Skin epidermis (tissue), 12 donors: Measurements from ENCODE around the gene MBD3.

ENCODE experiments used
- H3K27ac ChIP-seq, 21 experiments: fragments of 200-600 bp; sonication (generic) in 11 of 21; one replicate each; pipeline ENCODE4 v1.5.0; 2020; ENCODE audit warnings: mild to moderate bottlenecking in 3 of 21, inconsistent platforms in 2 of 21, moderate library complexity in 2 of 21
- H3K4me3 ChIP-seq, 7 experiments: fragments of 200-600 bp; sonication (generic) in 2 of 7; one replicate each; pipeline ENCODE4 v1.5.0; 2020; ENCODE audit warnings: inconsistent platforms in 2 of 7, mild to moderate bottlenecking in 2 of 7, moderate library complexity in 1 of 7

MBD3 gene

DNA sequence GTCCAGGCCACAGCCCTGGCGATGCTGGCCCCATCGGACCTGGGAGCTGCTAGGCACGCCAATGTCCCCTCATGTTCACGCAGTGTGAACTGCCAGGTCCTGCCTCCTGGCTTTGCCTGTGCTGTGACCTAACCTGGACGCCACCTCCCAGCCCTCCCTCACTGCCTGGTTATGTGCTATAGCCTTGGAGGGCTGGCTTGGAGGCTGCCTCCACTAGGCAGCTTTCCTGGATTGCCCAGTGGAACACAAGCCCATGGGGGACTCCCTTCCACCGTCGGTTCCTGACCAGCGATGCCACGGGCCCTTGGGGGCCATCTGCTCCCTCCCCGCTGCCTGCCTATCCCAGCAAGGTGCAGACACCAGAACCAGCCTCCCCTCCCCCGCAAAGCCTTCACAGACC lies 27.8 kb upstream of the MBD3 start:
- Histone ChIP-seq H3K4me3 (no peak overlapping the region), H3K27ac (no peak overlapping the region)

DNA sequence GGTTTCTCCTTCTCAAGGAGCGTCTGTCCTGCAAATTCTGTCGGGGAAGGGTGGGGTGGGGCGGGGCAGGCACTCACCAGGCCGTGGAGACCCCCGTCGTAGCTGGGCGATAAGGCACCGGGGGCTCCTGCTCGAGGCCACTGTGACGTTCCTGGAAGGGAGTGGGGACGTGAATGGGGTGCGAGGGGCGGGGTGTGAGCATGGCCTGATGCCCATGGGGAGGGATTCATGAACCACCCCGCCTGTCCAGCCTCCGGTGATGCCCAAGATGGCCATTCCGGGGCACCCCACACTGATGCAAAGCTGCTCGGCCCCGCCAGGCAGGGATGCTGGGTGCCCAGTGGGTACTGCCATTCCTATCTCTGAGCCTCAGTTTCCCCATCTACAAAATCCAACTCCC lies 27.0 kb upstream of the MBD3 start:
- no peak overlapping the region for H3K4me3 ChIP-seq
- no peak overlapping the region for H3K27ac ChIP-seq

DNA sequence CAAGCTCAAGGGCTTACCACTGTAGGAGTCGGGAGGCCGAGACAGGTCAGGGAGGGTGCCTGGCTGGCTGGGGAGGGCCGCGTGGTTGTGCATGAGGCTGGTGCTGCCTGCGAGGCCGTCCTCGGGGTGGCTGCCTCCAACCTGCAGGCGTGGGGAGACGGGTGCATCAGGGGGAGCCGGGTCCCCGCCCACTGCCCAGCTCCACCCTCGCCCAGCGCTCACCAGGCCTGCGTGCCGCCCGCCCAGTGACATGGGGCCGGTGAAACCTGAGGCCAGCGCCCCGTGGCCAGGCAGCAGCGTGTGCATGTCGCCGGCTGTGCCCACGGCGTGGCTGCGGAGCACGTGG lies 26.4 kb upstream of the MBD3 start:
- Histone ChIP-seq H3K27ac (no peak overlapping the region), H3K4me3 (no peak overlapping the region)

DNA sequence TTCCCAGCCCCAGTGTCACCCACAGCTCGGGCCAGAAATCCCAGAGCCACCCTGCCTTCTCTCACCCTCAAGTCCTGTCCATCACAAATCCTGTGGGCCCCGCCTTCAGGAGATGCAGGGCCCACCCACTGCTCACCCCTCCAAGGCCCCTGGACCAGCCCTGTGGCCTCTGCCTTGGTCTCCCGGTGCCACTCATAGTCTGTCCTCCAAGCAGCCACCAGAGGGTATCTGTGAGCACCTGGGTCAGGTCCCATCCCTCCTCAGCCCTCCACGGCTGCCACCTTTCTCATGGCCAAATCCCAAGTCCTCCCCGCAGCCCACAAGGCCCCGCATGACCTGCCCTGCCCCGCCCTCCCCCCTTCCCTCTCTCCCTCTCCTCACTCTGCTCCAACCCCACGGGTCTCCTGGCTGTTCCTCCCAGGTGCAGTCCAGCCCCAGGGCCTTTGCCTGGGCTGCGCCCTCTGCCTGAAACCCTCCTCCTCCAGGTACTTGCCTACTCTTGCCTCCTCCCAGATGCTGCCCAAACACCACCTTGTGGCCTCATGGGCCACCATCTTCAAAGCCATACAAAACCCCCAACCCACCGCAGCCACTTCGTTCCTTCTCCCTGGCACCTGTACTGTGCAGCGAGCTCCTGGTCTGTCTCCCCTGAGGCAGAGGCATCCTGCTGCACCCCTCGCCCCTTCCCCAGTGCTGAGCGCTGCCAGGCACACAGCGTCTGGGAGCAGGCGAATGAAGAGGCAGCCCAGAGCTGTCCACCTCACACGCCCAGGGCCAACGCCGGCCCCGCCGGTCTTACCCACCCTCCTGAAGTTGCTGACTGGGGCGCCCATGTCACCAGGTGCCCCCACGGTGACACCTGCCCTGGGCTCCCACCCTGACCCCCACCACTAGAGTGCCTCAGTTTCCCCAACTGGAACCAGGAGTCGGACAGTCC lies 25.8 kb upstream of the MBD3 start:
- no peak overlapping the region for H3K4me3 ChIP-seq

DNA sequence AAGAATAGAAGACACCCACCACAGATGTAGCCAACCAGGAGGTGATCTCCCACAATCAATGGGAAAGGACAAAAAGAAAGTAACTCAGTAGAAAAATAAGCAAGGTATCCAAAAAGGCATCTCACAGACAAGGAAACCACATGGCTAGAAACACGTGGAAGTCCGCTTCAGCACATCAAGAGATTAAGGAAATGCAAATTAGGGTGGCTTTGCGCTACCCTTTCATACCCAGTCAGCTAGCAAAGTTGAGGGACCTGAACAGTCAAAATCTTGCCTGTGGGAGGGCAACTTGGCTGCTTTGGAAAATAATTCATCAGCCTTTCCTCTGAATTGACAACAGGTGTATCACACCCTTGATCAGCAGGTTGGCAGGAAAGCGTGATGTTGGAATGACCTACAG lies 24.2 kb upstream of the MBD3 start:
- Histone ChIP-seq H3K4me3 (no peak overlapping the region), H3K27ac (no peak overlapping the region)

More for the DNA sequence above, 25.8 kb upstream of the MBD3 start:
- no peak overlapping the region for H3K27ac ChIP-seq

DNA sequence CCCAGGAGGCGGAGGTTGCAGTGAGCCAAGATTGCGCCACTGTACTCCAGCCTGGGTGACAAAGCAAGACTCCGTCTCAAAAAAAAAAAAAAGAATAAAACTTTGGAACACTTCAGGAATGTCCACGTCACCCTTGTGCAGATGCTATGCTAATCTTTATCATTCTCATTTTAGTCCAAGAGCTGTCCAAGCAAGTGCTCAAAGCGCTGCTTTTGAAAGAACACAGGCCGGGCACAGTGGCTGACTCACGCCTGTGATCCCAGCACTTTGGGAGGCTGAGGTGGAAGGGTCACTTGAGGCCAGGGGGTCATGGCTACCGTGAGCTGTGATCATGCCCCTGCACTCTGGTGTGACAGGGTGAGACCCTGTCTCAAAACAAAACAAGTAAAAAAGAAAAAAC lies 23.7 kb upstream of the MBD3 start:
- H3K27ac ChIP-seq: no peak overlapping the region
- no peak overlapping the region for H3K4me3 ChIP-seq

DNA sequence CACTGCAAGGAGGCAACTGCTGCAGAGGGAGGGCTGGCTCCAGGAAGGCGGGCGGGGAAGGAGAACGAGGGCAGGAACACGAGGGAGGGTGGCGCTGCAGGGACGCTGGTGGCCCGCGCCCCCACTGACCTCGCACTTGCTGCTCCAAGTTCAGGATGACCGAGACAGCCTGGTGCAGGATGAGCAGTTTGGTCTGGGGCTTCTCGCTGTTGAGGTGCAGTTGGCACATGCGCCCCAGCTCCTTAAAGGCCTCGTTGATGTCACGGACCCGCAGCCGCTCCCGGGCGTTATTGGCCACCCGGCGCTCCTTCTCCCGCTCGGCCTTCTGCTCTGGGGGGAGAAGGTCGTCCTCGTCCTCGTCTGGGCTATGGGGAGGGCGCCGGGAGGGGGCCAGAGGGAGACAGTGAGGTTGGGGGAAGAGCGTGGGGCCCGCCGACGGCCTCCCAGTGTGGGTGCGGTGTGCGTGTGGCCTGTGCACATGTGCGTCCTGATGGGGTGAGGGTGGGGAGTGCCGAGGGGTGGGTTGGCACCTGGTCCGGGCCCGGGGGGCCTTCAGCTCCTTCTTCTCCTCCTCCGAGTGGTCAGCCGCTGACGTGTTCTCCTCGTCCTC lies 22.6 kb upstream of the MBD3 start:
- H3K4me3 ChIP-seq: no peak overlapping the region
- H3K27ac ChIP-seq: no peak overlapping the region

DNA sequence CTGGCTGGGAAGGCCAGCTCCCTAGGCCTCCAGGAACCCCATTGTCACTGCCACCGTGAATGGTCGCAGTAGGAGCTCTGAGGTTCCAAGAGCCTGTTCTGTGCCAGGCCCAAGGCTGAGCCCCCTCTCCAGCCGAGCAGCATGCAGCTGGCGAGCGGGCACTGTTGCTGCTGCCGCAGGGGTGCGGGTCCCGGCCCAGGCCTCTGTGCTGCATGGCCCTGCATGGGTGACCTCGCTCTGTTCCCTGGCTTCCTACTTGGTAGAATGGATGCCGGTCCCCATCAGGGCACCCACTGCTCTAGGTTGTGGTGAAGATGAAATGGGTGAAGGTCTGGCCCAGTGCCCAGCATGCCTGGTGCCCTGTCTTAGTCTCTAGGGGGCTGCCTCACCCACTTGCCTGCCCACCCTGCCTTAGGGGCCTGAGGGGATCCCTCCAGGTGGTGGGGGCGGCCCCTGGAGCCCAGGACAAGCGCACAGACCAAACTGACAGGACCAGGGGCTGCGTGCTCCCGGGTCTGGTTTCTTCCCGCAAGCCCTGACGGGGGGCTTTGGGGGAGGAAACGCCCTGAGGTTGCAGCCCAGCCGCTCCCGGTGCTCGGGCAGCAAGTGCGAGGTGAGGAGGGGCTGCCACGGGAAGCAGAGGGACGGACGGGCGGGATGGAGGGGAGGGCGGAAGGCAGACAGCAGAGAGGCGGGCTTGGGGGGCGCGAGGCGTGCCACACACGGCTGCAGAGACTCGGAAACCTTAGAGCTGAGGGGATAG lies 21.3 kb upstream of the MBD3 start:
- no peak overlapping the region for H3K27ac ChIP-seq
- no peak overlapping the region for H3K4me3 ChIP-seq

DNA sequence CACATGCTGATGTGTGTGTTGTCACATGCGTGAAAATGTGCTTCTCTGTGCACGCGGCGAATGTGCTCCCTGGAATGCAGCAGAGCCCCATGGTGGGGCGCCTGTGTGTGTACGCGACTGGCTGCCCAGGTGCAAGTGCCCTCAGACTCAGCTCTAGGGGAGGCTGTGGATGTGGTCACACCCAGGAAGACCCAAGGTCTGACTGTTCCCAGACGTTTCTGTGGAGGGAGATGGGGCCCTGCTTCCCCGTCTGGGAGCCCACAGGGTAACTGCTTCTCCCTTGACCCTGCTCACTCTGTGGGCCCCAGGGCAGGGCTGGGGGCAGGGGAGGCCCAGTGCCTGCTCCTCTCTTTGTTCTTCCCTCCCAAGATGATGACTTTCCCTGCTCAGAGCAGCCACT lies 20.5 kb upstream of the MBD3 start:
- Histone ChIP-seq H3K27ac (no peak overlapping the region), H3K4me3 (no peak overlapping the region)

DNA sequence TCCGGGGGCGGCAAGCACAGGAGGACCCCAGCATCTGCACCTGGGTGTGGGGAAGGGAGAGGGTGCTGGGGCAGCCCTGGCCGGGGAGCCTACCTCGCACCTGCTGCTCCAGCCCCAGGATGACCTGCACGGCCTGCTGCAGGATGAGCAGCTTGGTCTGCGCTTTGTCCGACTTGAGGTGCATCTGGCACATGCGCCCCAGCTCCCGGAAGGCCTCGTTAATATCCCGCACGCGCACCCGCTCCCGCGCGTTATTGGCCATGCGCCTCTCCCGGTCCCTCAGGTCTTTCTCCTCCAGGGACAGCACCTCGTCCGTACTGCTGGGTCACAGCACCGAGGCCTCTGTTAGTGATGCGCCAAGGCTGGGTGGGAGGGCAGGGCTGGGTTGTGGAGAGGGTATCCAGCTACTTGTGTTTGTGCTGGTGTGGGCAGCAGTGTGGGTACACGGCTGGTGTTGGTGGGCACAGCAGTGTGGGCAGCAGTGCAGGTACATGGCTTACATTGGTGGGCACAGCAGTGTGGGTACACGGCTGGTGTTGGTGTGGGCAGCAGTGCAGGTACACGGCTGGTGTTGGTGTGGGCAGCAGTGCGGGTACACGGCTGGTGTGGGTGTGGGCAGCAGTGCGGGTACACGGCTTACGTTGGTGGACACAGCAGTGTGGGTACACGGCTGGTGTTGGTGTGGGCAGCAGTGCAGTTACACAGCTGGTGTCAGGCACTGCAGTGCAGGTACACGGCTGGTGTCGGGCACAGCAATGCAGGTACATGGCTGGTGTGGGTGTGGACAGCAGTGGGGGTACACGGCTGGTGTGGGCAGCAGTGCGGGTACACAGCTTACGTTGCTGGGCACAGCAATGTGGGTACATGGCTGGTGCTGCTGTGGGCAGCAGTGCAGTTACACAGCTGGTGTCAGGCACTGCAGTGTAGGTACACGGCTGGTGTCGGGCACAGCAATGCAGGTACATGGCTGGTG lies 19.7 kb upstream of the MBD3 start:
- H3K27ac ChIP-seq: no peak overlapping the region
- H3K4me3 ChIP-seq: no peak overlapping the region

DNA sequence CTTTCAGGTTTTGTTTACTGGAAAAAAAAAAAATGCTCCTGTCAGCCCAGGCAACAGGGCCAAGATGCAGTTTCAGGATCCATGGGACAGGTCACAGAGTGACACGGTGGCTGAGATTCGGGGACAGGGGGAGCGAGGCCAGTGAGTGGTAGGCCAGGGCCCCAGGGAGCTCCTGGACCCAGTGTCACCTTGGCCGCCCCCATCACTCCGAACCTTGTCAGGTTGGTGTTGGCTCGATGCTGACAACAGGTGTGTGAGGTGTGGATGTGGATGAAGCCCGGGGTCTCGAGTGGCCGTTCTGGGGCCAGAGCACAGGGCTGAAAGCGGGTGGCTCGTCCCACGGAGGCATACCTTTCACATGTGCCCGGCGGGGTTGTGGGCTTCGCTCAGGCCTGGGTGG lies 18.7 kb upstream of the MBD3 start:
- H3K4me3 ChIP-seq: no peak overlapping the region

DNA sequence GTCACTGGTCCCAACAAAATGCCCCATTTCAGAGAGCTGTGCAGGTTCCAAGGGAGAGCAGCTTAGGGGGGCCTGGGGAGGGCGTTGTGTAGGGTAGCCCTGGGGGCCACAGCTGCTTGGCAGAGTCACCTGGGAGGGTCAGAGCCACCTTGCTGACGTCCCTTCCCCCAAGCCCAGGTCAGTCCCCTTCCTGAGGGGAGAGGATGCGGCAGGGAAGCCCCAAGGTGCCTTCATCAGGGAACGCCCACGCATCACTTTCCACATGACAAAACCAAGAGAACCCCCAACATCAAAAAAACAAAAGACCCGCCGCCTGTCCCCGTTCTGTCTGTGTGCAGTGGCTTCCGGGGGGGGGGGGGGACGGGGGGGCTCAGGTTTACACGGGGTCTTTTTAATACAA lies 17.9 kb upstream of the MBD3 start:
- no peak overlapping the region for H3K4me3 ChIP-seq

More for the DNA sequence above, 18.7 kb upstream of the MBD3 start:
- H3K27ac ChIP-seq: no peak overlapping the region

DNA sequence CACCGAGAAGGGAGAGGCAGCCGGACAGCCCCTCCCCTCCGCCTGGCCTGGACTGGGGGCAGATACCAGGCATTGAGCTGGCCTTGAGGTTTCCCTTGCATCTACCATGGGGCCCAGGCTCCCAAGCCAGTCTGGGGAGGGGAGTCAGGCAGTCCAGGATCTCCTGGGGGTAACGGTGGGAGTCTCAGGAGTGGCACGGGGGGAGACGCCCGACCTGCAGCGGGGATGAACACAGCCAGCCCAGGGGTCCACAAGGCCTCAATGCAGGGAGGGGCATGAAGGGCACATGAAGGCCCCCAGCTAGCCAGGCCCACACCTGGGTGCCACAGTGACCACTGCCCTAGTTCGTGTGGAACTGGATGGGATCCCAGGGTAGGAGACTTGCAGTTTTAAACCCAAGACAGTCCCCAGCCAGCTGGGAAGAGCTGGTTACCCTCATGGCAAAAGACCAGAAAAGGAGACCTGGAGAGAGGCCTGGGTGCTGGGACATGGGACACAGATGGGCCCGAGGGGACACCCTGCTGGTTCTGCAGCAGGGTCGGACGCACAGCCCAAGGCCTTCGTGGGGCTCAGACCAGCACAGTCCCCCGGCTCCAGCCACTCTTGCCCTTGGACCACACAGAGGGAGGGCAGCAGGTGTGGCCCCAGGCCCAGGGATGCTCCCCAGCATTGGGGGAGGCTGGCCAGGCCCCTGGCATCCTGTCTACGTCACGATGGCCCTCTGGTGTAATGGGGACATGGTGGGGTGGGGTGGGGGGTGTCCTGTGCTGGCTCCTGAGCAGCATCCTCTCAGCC lies 17.2 kb upstream of the MBD3 start:
- H3K27ac ChIP-seq: peak overlapping the region in 3 of 21 experiments; percentile 66 to 71 (median 67)
- H3K4me3 ChIP-seq: no peak overlapping the region

More for the DNA sequence above, 17.9 kb upstream of the MBD3 start:
- no peak overlapping the region for H3K27ac ChIP-seq

DNA sequence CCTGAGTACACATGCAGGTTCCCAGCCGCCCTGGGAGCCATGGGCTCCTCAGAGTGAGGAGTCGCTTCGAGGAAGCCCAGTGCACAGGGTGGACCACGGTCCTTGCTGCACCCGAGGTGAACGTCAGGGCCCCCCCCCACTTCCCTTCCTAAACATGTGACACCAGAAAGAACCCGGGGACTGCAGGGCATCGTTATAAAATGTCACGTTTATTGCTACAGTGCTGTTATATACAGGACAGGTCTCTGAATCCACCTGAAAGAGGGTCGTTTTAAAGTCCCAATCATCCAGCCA lies 16.4 kb upstream of the MBD3 start:
- Histone ChIP-seq H3K27ac (peak overlapping the region in 14 of 21 experiments; percentile 11 to 84 (median 62)), H3K4me3 (peak overlapping the region in 2 of 7 experiments; percentile 3 to 22)

DNA sequence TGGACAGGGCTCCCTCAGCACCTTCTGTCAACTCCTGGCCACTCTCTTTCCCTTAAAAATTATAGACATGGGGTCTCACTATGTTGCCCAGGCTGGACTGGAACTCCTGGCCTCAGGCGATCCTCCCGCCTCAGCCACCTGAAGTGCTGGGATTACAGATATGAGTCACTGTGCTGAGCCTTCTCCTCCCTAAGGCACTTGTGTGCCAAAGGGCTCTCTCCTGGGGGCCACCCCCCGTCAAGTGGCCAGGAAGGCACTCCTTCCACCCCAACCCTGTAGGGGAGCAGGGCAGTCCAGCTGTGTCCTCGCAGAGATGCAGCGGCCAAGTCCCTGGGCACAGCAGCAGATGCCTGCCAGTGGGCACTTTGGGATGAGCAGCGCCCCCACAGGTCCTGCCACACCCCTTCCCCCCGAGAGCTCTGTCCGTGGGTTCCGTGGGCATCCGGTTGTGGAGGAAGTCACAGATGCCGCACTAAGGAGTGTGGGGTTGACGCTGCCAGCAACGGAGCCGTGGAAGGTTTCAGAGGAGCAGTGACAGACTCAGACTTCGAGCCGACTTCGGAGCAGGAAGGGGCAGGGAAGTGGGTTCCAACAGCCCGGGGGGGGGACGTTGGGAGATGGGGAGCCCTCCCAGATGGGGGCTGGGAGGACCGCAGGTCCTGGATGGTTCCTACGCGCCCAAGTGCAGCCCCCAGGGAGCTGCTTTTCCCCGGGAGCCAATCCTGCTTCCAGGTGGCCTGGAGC lies 15.9 kb upstream of the MBD3 start:
- Histone ChIP-seq H3K4me3 (peak overlapping the region in 2 of 7 experiments; percentile 3 to 22), H3K27ac (peak overlapping the region in 14 of 21 experiments; percentile 11 to 84 (median 62))

DNA sequence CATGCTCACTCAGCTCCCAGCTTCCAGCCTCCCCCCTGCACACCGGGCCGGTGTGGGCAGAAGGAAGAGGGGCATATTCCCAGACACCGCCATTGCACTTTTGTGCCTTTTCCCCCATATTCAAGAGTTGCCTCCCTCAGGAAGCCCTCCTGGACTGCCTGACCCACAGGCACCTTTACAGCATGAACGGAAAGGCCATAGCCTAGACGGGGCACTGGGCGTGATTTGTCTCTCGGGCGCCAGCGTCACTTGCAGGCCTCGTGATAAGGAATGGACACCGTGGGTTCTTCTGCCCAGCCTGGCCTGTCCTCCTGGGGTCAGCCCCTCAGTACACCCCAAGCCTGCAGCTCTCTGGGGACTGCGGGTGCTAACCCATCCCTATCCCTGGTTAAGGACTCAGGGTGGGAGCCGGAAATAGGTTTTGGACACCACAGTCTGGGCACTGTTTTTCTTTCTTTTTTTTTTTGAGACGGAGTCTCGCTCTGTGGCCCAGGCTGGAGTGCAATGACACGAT lies 13.5 kb upstream of the MBD3 start:
- H3K4me3 ChIP-seq: peak overlapping the region; percentile 87 to 100 (median 99)
- H3K27ac ChIP-seq: peak overlapping the region; percentile 39 to 96 (median 89)

DNA sequence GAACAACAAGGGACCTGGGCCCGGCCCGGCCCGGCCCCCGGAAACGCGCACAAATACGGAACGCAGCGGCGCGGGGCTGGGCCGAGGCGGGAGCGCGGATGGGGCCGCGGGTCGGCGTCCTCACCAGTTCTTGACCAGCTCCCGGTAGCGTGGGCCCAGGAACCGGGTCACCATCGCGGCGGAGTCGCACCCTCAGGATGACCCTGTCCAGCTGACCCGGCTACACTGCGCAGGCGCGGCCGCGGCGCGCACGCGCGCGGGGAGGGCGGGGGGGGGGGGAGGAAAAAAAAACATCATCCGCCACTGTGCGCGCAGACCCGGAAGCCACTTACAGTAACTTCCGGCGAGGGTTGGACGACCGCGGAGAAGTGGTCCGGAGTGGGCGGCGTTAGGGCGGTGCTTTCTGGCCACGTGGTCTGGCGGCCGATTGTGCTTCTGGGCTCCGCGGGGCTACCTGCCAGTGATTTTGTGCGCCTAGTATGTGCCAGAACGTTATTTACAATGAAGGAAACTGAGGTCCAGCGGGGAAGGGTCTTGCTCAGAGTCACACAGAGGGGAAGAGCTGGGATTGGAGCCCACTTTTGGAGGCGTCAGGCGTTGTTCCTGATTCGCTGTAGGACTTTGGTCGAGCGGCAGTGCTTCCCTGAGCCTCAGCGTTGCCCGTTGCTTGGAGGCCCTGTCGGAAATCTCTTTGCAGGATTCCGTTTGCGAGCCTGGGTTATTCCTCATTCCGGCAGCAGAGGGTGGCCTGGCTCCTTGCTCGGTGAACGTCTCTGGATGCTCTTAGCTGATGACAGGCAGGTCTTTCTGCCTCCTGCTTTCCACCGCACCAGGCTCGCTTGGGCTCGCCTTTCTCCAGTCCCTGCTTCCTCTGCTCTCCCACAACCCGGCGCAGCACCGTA lies 12.8 kb upstream of the MBD3 start, which contains the start of gene UQCR11:
TSS of gene UQCR11 (minus strand) at position 227 of the 902 bp plus-strand sequence. CDS start at position 174, 53 bp downstream.
- Histone ChIP-seq H3K4me3 (peak within 1 kb of the TSS; percentile 87 to 100 (median 99)), H3K27ac (peak within 1 kb of the TSS; percentile 67 to 98 (median 90))
